Measurements from ENCODE around the gene GPATCH3.
"Not testable (repeated sequence)": the region's sequence is repeated elsewhere in the genome, so short reads cannot be mapped to it uniquely, and the experiment has no call there.

The GPATCH3 gene

GRCh38 chr1:26862781-26863684 is 37.2 kb downstream of the GPATCH3 start, which contains the start of gene SFN:
TSS of gene SFN (plus strand) at chr1:26863149. CDS start at chr1:26863213, 64 bp downstream.
- FAIRE-seq = no peak

GRCh38 chr1:26861889-26862378 is 38.3 kb downstream of the GPATCH3 start:
- FAIRE-seq = no peak

GRCh38 chr1:26861286-26861701 is 39.0 kb downstream of the GPATCH3 start:
- no peak for FAIRE-seq

- no peak for FAIRE-seq
Measured at GRCh38 chr1:26858891-26859640, 41.2 kb downstream of the GPATCH3 start.

GRCh38 chr1:26858160-26858559 is 42.1 kb downstream of the GPATCH3 start:
- FAIRE-seq = no peak

- no peak for FAIRE-seq
Measured at GRCh38 chr1:26857473-26858060, 42.7 kb downstream of the GPATCH3 start.

- FAIRE-seq = no peak
Measured at GRCh38 chr1:26856604-26857469, 43.4 kb downstream of the GPATCH3 start.

- FAIRE-seq = no peak
Measured at GRCh38 chr1:26856181-26856580, 44.1 kb downstream of the GPATCH3 start.

GRCh38 chr1:26855636-26856035 is 44.6 kb downstream of the GPATCH3 start:
- FAIRE-seq = no peak

- no peak for FAIRE-seq
Measured at GRCh38 chr1:26854906-26855305, 45.4 kb downstream of the GPATCH3 start.

- FAIRE-seq = no peak
Measured at GRCh38 chr1:26853600-26853999, 46.7 kb downstream of the GPATCH3 start.

- FAIRE-seq = no peak
Measured at GRCh38 chr1:26853156-26853555, 47.1 kb downstream of the GPATCH3 start.

GRCh38 chr1:26852701-26853100 is 47.6 kb downstream of the GPATCH3 start:
- no peak for FAIRE-seq

- no peak for FAIRE-seq
Measured at GRCh38 chr1:26851106-26851684, 49.1 kb downstream of the GPATCH3 start.

- FAIRE-seq = no peak
Measured at GRCh38 chr1:26848941-26849774, 51.1 kb downstream of the GPATCH3 start.

GRCh38 chr1:26848499-26848898 is 51.8 kb downstream of the GPATCH3 start:
- FAIRE-seq = no peak

- FAIRE-seq = not testable (repeated sequence)
Measured at GRCh38 chr1:26847826-26848225, 52.4 kb downstream of the GPATCH3 start.

- no peak for FAIRE-seq
Measured at GRCh38 chr1:26844424-26845196, 55.7 kb downstream of the GPATCH3 start.

Data from islet of Langerhans (tissue), 1 donor.